Measurements from ENCODE around the gene HIP1.
A peak's percentile ranks its signal among the peaks of the same experiment; 100 is the strongest.

HIP1 gene

DNA sequence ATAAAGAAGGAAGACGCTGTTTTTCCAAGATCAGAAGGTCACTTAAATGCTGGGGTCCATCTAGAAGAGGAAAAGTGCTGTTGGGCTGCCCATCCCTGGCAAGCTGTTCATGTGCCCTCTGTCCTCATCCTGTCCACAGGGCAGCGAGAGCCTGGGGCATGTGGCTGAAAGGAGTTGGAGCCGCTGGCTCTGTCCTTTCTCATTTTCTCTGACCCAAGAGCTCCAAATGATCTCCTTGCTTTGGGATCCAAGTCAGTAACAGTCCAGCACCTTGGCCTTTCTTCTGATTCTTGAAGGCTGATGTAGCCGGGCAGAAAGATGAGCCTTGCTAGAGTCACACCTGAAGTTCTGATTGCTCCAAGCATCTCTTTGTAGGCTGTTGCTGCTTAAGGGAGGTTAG lies 202.2 kb downstream of the HIP1 start:
- H3K14ac ChIP-seq (ENCODE audit: low read length): no peak overlapping the region
- no peak overlapping the region for H2AFZ ChIP-seq (ENCODE audit: insufficient read depth, low read length, poor library complexity)
- no peaks in the 10 kb centered on the region for H3K79me2 ChIP-seq (ENCODE audit: control insufficient read depth, insufficient read depth, low read length, poor library complexity)
- WGBS (ENCODE audit: extremely low coverage, insufficient coverage, insufficient read length): no CpG with 5 or more reads among the region's 4 CpGs
- no peak overlapping the region for H2BK120ac ChIP-seq (ENCODE audit: insufficient read depth, low read length, poor library complexity)
- H3K23ac ChIP-seq (ENCODE audit: low read length): no peak overlapping the region
- no peak overlapping the region for H3K4me2 ChIP-seq (ENCODE audit: low read length)
- H3K4me1 ChIP-seq (ENCODE audit: control insufficient read depth in 1 of 2, insufficient read depth in 2 of 2, low read length in 2 of 2): peaks cover 0 to 3% of the 10 kb centered on the region in 2 experiments
- no peak overlapping the region for H4K91ac ChIP-seq (ENCODE audit: low read depth, low read length)
- no peak overlapping the region for H3K4ac ChIP-seq (ENCODE audit: low read depth, low read length)
- no peak overlapping the region for H3K9ac ChIP-seq (ENCODE audit: low read length)
- H3K18ac ChIP-seq (ENCODE audit: low read length): no peak overlapping the region
- peaks cover 2% of the 10 kb centered on the region for H3K9me3 ChIP-seq (ENCODE audit: insufficient read depth, low read depth, low read length)
- H2BK12ac ChIP-seq (ENCODE audit: low read length): no peak overlapping the region
- H4K8ac ChIP-seq (ENCODE audit: low read depth, low read length): no peak overlapping the region
- no peak overlapping the region for H2BK5ac ChIP-seq (ENCODE audit: low read depth, low read length, poor library complexity)
- no peak overlapping the region for H2AK5ac ChIP-seq (ENCODE audit: low read length)
- H3K36me3 ChIP-seq (ENCODE audit: control insufficient read depth in 1 of 2, insufficient read depth in 2 of 2, low read length in 2 of 2): peaks cover 18% of the 10 kb centered on the region in 2 experiments
- H3K27ac ChIP-seq (ENCODE audit: low read depth, low read length): no peak overlapping the region
- no peak overlapping the region for H4K12ac ChIP-seq (ENCODE audit: low read depth, low read length)
- H3K4me3 ChIP-seq (ENCODE audit: low read depth, low read length): no peak overlapping the region
- DNase-seq: no peak
- no peaks in the 10 kb centered on the region for H3K79me1 ChIP-seq (ENCODE audit: low read length)
- no peaks in the 10 kb centered on the region for H3K27me3 ChIP-seq (ENCODE audit: insufficient read depth, low read length)

DNA sequence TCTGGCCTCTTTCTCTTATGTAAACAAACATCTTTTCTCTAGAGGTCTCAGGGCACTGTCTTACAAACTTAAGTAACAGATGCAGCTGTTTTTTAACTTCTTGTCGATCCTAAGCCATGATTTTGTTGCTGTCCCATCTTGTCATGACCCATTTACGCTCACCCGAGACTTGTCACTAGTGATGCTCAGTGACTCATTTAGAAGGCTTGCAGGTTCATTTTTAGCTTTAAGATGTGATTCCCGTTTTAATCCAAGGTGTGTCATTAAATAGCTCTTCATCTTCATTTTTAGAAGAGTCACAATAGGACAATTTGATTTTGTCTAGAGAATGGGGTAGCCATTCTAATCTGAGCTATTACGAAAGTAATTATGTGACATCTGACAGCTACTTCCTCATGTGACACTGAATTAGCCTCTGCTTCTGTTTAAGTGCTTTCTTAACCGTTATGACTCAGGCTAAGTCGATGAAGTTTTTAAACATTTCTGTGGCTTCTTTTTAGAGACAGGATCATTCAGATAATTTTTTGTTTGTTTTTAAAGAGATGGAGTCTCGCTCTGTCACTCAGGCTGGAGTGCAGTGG lies 203.9 kb downstream of the HIP1 start:
- Histone ChIP-seq H2BK5ac (ENCODE audit: low read depth, low read length, poor library complexity) (no peak overlapping the region), H2AK5ac (ENCODE audit: low read length) (no peak overlapping the region), H3K9ac (ENCODE audit: low read length) (no peak overlapping the region), H4K12ac (ENCODE audit: low read depth, low read length) (no peak overlapping the region), H3K4me1 (ENCODE audit: control insufficient read depth in 1 of 2, insufficient read depth in 2 of 2, low read length in 2 of 2) (peaks cover 0 to 6% of the 10 kb centered on the region in 2 experiments), H4K91ac (ENCODE audit: low read depth, low read length) (no peak overlapping the region), H2BK120ac (ENCODE audit: insufficient read depth, low read length, poor library complexity) (no peak overlapping the region), H3K18ac (ENCODE audit: low read length) (no peak overlapping the region), H2AFZ (ENCODE audit: insufficient read depth, low read length, poor library complexity) (no peak overlapping the region), H3K4me3 (ENCODE audit: low read depth, low read length) (no peak overlapping the region), H3K4me2 (ENCODE audit: low read length) (no peak overlapping the region), H4K8ac (ENCODE audit: low read depth, low read length) (no peak overlapping the region), H3K36me3 (ENCODE audit: control insufficient read depth in 1 of 2, insufficient read depth in 2 of 2, low read length in 2 of 2) (peaks cover 16 to 18% of the 10 kb centered on the region in 2 experiments), H3K27ac (ENCODE audit: low read depth, low read length) (no peak overlapping the region), H3K9me3 (ENCODE audit: insufficient read depth, low read depth, low read length) (peaks cover 2% of the 10 kb centered on the region), H3K79me2 (ENCODE audit: control insufficient read depth, insufficient read depth, low read length, poor library complexity) (no peaks in the 10 kb centered on the region), H3K23ac (ENCODE audit: low read length) (no peak overlapping the region), H3K14ac (ENCODE audit: low read length) (no peak overlapping the region), H2BK12ac (ENCODE audit: low read length) (no peak overlapping the region), H3K27me3 (ENCODE audit: insufficient read depth, low read length) (no peaks in the 10 kb centered on the region), H3K4ac (ENCODE audit: low read depth, low read length) (no peak overlapping the region), H3K79me1 (ENCODE audit: low read length) (no peaks in the 10 kb centered on the region)
- peak in 1 of 2 donors; percentile 34 for DNase-seq
- no CpG with 5 or more reads among the region's 8 CpGs for WGBS (ENCODE audit: extremely low coverage, insufficient coverage, insufficient read length)

DNA sequence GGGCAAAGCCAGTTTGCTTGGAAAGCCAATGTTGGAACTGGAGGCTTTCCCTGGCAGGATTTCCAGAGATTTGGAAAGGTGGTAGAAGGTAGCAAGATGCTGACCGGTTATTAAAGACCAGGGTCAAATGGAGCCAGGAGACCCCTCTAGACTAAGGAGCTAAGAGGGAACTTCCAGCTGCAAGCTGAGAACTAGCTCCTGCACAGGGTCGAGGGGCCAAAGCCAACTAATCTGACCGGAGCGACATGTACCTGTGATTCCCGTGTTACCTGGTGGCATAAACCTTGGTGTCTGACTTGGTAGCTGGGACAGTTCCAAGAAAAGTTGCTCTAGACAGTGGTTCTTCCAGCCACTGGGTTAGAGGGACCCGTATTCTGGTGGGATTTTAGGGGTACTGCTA lies 204.8 kb downstream of the HIP1 start:
- Histone ChIP-seq H3K79me1 (ENCODE audit: low read length) (no peaks in the 10 kb centered on the region), H2BK120ac (ENCODE audit: insufficient read depth, low read length, poor library complexity) (no peak overlapping the region), H3K27ac (ENCODE audit: low read depth, low read length) (no peak overlapping the region), H3K4me3 (ENCODE audit: low read depth, low read length) (no peak overlapping the region), H3K9ac (ENCODE audit: low read length) (no peak overlapping the region), H3K18ac (ENCODE audit: low read length) (no peak overlapping the region), H2BK12ac (ENCODE audit: low read length) (no peak overlapping the region), H4K8ac (ENCODE audit: low read depth, low read length) (no peak overlapping the region), H2AFZ (ENCODE audit: insufficient read depth, low read length, poor library complexity) (no peak overlapping the region), H3K27me3 (ENCODE audit: insufficient read depth, low read length) (no peaks in the 10 kb centered on the region), H2BK5ac (ENCODE audit: low read depth, low read length, poor library complexity) (no peak overlapping the region), H4K12ac (ENCODE audit: low read depth, low read length) (no peak overlapping the region), H3K23ac (ENCODE audit: low read length) (no peak overlapping the region), H3K79me2 (ENCODE audit: control insufficient read depth, insufficient read depth, low read length, poor library complexity) (no peaks in the 10 kb centered on the region), H3K14ac (ENCODE audit: low read length) (no peak overlapping the region), H3K4me1 (ENCODE audit: control insufficient read depth in 1 of 2, insufficient read depth in 2 of 2, low read length in 2 of 2) (peaks cover 0 to 6% of the 10 kb centered on the region in 2 experiments), H2AK5ac (ENCODE audit: low read length) (no peak overlapping the region), H3K36me3 (ENCODE audit: control insufficient read depth in 1 of 2, insufficient read depth in 2 of 2, low read length in 2 of 2) (peaks cover 14 to 15% of the 10 kb centered on the region in 2 experiments), H3K4ac (ENCODE audit: low read depth, low read length) (no peak overlapping the region), H3K9me3 (ENCODE audit: insufficient read depth, low read depth, low read length) (peaks cover 2% of the 10 kb centered on the region), H3K4me2 (ENCODE audit: low read length) (no peak overlapping the region), H4K91ac (ENCODE audit: low read depth, low read length) (no peak overlapping the region)
- no CpG with 5 or more reads among the region's 6 CpGs for WGBS (ENCODE audit: extremely low coverage, insufficient coverage, insufficient read length)
- no peak for DNase-seq

DNA sequence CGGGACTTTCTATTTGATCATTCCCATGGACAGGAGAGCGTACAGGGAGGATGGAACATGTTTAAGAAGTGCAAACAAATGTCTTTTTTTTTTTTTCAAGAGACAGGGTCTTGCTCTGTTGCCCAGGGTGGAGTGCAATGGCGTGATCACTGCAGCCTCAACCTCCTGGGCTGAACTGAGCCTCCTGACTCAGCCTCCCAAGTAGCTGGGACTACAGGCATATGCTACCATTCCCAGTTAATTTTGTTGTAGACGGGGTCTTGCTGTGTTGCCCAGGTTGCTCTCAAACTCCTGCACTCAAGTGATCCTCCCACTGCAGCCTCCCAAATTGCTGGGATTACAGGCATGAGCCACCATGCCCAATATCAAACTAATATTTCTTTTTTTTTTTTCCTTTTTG lies 206.1 kb downstream of the HIP1 start:
- Histone ChIP-seq H3K4ac (ENCODE audit: low read depth, low read length) (no peak overlapping the region), H3K79me1 (ENCODE audit: low read length) (peaks cover 2% of the 10 kb centered on the region), H4K8ac (ENCODE audit: low read depth, low read length) (no peak overlapping the region), H4K91ac (ENCODE audit: low read depth, low read length) (no peak overlapping the region), H3K23ac (ENCODE audit: low read length) (no peak overlapping the region), H2AK5ac (ENCODE audit: low read length) (no peak overlapping the region), H3K36me3 (ENCODE audit: control insufficient read depth in 1 of 2, insufficient read depth in 2 of 2, low read length in 2 of 2) (peaks cover 11 to 12% of the 10 kb centered on the region in 2 experiments), H2BK12ac (ENCODE audit: low read length) (no peak overlapping the region), H3K27ac (ENCODE audit: low read depth, low read length) (no peak overlapping the region), H3K4me3 (ENCODE audit: low read depth, low read length) (no peak overlapping the region), H3K4me1 (ENCODE audit: control insufficient read depth in 1 of 2, insufficient read depth in 2 of 2, low read length in 2 of 2) (peaks cover 0 to 6% of the 10 kb centered on the region in 2 experiments), H2BK120ac (ENCODE audit: insufficient read depth, low read length, poor library complexity) (no peak overlapping the region), H3K27me3 (ENCODE audit: insufficient read depth, low read length) (no peaks in the 10 kb centered on the region), H4K12ac (ENCODE audit: low read depth, low read length) (no peak overlapping the region), H3K14ac (ENCODE audit: low read length) (no peak overlapping the region), H3K9ac (ENCODE audit: low read length) (no peak overlapping the region), H3K9me3 (ENCODE audit: insufficient read depth, low read depth, low read length) (peaks cover 2% of the 10 kb centered on the region), H3K18ac (ENCODE audit: low read length) (no peak overlapping the region), H2AFZ (ENCODE audit: insufficient read depth, low read length, poor library complexity) (no peak overlapping the region), H2BK5ac (ENCODE audit: low read depth, low read length, poor library complexity) (no peak overlapping the region), H3K4me2 (ENCODE audit: low read length) (no peak overlapping the region), H3K79me2 (ENCODE audit: control insufficient read depth, insufficient read depth, low read length, poor library complexity) (peaks cover 2% of the 10 kb centered on the region)
- WGBS (ENCODE audit: extremely low coverage, insufficient coverage, insufficient read length): no CpG with 5 or more reads among the region's 4 CpGs
- DNase-seq: no peak

All from trophoblast cell (in vitro differentiated cells and primary cell).